ENCODE results near the gene GPR83.
"Not testable (repeated sequence)": the region's sequence is repeated elsewhere in the genome, so short reads cannot be mapped to it uniquely, and the experiment has no call there.

GPR83 gene

DNA sequence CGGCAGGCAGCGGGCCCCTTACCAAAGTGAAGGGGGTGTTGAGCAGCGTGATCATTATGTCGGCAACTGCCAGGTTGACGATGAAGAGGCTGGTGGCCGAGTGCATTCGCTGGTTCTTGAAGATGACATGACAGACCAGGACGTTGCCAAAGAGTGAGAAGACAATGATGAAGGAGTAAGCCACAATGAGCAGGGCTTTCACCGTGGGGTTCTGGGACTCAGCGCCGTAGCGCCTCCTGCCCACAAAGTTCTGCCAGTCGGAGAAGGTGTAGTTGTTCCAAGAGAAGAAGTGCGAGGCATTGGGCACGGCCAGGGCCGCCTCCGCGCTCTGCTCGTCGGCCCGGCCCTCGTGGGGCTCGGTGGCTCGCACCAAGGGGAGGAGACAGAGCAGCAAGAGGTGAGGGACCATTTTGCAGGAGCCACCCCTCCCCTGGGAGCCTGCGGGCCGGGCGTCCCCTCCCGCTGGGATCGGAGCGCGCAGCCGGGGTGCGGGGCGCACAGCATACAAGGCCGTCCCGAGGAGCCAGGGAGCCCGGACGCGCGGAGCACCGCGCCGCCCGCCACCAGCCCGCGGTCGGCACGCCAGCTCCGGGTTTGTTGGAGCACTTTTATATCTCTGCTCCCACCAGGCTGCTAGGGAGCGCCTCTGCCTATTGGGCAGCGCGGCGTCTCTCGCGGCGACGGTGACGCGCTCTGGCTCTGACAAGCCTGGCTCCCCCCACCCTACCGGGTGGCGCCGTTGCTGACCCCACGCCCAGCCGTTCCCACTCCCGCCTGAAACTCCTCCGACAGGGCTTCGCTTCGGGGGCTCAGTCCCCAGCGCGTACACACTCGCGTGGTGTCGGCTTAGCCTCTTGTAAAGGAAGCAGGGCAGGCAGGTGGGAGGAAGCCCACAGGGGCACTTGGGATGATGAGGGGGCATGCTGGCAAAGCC, at the start of gene GPR83:
Gene GPR83, minus strand, starts transcription at position 581 of the 934 bp plus-strand sequence. Its CDS starts 172 bp downstream, at position 409.
- no peak for DNase-seq

DNA sequence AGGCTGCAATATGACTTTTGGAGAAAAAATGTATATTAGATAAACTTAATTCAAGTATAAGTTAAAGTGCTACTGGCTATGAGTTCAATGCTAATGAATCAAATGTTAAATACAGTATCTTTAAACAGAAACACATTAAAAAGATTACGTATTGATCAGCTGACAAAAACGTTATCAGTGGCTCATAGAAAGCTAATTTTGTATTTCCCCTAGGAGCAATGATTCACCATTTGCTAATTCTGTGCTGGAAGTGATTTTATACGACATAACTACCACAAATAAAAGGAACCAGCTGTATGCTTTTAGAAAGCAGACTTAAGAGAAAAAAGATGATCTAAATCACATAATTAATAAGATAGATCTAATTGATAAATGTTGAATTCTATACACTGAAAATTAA, 48.8 kb upstream of the GPR83 start:
- DNase-seq: no peak

- DNase-seq: no peak
These were observed 48.2 kb upstream of the GPR83 start for GRCh38 chr11:94449437-94449836.

GRCh38 chr11:94449029-94449428, 47.8 kb upstream of the GPR83 start:
- DNase-seq: no peak

DNA sequence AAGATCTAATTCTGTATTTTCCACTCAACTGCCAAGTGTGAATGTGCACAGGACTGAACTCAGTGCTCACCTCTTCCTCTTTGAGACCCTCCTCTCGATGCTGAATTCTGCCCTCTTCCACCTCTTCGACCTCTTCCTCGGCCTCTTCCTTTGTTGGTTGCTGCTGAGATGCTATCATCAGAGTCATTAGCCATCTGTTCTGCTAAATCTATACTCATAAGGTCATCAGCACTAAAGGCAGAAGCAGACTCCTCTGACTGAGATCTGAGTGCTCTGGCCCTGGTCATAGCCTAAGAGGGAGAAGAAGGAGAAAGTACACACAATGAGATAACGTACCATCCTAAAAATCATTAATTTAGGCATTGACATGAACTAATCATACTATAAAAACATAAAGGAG, 45.9 kb upstream of the GPR83 start:
- DNase-seq: no peak

DNA sequence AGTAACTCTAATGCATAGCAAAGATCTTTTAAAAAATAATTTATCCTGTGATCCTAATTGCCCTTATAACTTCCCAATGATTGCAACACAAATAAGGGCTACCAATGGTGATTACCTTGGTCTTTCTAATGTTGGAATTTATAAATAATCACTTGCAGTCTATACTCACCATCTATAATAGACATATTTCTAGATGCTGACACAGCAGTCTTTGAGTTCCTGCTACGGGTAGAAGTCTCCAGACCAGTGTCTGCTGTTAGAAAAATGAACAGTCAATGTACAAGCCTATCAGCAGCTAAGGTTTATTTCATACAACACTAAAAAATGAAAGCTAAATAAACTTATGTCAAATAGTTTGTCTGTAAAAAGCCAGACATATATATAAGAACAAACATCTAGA, 44.4 kb upstream of the GPR83 start:
- DNase-seq: no peak

DNA sequence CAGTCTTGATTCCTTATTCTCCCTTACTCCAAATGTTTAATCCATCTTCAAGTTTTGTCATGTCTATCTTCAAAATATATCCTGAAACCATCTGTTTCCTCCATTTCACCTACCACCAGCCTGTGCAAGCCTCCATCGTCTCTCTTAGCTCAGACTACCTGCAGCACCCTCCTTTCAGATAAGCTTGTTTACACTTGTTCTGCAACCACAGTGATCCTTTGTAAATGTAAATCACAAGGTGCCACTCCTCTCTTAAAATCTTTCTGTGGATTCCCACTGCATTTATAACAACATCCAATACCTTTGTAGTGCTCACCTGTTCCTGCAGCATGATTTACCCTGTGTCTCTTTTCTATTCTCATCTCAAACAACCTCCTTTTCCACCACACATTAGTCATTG, 31.8 kb upstream of the GPR83 start:
- DNase-seq: no peak

DNA sequence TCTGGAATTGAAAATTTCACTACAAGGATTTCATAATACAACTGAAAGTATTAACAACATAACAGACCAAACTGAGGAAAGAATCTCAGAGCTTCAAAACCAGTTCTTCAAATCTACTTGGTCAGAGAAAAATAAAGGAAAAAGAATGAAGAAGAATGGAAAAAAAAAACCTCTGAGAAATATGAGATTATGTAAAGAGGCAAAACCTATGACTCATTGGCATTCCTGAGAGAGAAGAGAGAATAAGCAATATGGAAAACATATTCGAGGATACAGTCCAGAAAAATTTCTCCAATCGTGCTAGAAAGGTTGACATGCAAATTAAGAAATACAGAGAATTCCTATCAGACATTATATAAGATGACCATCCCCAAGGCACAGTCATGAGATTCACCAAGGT, 23.4 kb upstream of the GPR83 start:
- DNase-seq: no peak

DNA sequence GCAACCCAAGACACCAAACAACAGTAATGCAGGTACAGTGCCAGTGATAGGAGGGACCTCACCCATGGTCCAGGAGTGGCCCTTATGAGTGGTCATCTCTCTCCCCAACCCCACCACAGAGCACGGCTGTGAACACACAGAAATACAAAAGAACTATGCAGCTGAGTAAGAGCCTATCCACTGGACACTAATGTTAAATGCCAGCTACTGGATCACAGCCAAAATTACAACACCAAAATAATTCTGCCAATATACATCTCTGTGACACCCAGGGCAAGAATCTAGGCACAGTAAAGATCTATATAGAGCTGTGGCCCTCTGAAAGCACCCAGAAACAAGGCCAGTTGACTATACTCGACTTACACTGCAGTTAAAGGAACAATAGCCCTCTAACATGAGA, 22.8 kb upstream of the GPR83 start:
- no peak for DNase-seq

GRCh38 chr11:94423507-94423906, 22.3 kb upstream of the GPR83 start:
- no peak for DNase-seq

GRCh38 chr11:94418123-94418765, 17.0 kb upstream of the GPR83 start:
- DNase-seq: no peak

GRCh38 chr11:94417386-94417987, 16.3 kb upstream of the GPR83 start:
- peak; percentile 48 for DNase-seq

GRCh38 chr11:94405062-94405833, 4.0 kb upstream of the GPR83 start:
- peak; percentile 50 for DNase-seq

DNA sequence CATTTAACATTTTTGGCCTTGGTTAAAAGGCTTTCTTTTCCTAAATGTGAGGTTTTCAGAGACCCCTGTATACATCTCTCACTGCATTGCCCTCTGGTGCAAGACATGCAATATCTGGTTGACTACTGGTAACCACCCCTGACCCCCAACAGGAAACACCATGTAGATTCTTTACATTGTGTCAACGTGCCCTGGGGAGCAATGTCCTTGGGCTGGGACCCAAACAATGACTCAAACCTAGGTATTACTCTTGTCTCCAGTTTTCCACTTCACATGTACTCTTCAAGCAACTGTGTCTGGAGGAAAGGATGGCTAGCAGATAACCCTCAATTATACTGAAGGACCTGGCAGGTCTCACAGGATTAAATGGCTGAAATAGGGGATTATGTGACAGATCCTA, 1.1 kb upstream of the GPR83 start:
- DNase-seq: no peak

DNA sequence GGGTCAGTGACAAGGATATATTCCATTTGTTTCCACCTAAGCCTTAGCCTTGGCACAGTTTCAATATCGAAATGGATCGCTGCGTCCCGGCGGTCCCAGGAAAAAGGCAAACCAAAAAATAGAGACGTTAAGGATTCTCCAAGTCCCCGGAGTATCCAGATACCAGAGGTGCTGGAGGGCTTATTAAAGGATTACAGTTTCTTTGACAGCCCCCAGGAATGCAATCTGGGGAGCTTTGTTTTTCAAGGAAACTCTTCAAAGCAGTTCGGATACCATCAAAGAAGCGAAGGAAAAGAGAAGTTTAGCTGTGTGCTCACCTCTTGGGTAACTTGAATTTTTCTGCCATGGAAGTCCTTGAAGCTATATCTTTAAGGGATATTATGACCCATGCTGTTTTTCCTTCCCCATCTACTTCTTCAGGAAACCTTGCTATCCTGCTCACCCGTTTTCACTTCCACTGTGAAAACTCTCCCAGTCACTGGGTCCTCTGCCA, 600 bp upstream of the GPR83 start:
- DNase-seq: no peak

DNA sequence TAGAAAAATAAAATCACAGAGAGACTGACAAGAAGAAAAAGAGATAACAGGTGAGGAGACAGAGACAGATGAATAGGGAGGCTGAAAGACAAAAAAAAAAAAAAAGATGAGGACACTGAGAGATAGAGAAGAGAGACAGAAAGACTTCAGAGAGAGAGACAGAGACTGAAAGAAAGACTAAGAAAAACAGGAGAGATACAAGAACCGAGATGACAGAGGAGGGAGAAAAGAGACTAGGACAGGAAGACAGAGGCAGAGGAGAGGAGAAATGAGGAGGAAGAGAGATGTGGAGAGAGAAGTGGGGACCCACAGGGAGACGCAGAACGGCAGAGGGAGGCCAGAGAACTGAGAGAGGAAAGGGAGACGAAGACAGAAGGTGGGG, 771 bp downstream of the GPR83 start:
- no peak for DNase-seq

DNA sequence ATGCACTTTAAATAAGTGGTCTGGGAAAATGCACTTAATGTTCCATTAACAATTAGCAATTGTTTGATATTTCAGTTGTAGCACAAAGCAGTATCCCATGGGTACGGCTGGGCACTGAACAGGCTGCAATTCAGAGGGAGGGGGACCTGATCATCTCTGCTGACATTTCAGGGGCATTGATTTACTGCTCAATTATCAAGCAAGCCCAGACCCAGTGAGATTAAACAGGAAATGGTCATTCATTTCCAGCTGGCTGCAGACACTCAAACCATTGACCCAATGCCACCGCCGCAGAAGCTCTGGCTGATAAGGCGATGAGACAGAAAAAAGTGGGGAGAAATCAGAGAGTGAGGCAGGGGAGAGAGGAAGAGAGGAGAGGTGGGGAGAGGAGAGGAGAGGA, 1.2 kb downstream of the GPR83 start:
- peak; percentile 71 for DNase-seq

GRCh38 chr11:94398101-94398500, 3.1 kb downstream of the GPR83 start:
- no peak for DNase-seq

- DNase-seq: no peak
These were observed 4.9 kb downstream of the GPR83 start for GRCh38 chr11:94396282-94396681.

GRCh38 chr11:94391937-94392336, 9.3 kb downstream of the GPR83 start:
- not testable (repeated sequence) for DNase-seq

DNA sequence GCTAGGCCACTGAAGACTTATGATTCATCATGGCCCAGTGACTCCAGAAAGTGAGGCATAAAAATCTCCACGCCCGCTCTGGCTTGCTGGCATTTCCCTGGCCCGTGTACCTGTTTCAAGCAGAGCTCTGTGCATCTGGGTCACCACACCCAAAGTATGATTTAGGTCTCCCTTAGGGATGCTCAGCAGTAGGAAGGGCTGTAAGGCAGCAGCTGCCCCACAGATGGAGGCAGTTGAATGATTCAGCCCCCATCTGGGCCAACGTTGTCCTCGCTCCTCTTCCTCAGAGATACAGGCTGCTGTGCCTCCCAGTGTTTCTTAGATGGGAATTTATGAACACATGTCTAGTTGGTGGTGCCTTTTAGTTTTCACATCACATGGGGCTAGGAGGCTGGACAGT, 21.6 kb downstream of the GPR83 start:
- DNase-seq: no peak

DNA sequence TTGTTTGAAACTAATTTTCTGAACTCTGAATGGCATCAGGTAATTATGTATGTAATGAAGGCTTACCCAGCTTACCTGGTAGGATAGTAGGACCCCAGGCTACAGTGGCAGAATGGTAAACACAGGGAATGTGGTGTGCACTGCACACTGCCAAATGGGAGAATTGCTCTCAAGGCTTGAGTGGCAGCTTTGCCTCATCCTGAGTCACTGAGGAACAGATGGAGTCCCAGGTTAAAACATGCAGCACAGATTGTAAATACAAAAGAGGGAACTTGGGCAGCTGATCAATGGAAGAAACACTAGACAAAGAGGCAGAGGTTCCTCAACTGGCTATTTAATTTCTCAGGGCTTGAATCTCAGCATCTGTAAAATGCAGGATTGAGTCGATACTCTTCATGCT, 24.4 kb downstream of the GPR83 start:
- DNase-seq: no peak

- not testable (repeated sequence) for DNase-seq
These were observed 30.6 kb downstream of the GPR83 start for GRCh38 chr11:94370576-94370975.

Data from OCI-M1 (cell line).